Esophagus muscularis mucosa (tissue), 4 donors: ENCODE measurements around the gene NQO1. TPM values are rescaled to one million over a fixed set of nuclear protein-coding genes. Genes with fewer than 3 reads are reported as not detected.

ENCODE experiments used
- DNase-seq: peaks from one replicate; pipeline ENCODE4 v3.0.0-alpha.2; 2017; ENCODE audit errors: extremely low spot score
- H3K27ac ChIP-seq, 4 donors: fragments of 200-600 bp; sonication (generic); replicated peaks in 1 of 4; 1 replicate in 3 of 4; 2 replicates in 1 of 4; pipeline ENCODE4 v1.5.1; 2016 to 2019; ENCODE audit warnings: mild to moderate bottlenecking in 1 of 4
- H3K27me3 ChIP-seq, 4 donors: fragments of 200-600 bp; sonication (generic); one replicate each; pipeline versions ENCODE4 v1.5.1 to v1.6.0; 2016 to 2019
- H3K36me3 ChIP-seq, 4 donors: fragments of 200-600 bp; sonication (generic); one replicate each; pipeline ENCODE4 v1.5.1; 2016 to 2019
- H3K4me1 ChIP-seq, 4 donors: fragments of 200-600 bp; sonication (generic); one replicate each; pipeline ENCODE4 v1.5.1; 2016 to 2019
- H3K4me3 ChIP-seq, 4 donors: fragments of 200-600 bp; sonication (generic); 1 replicate in 2 of 4; 2 replicates in 2 of 4; pipeline ENCODE4 v1.5.1; 2016 to 2019; ENCODE audit warnings: mild to moderate bottlenecking in 4 of 4, moderate library complexity in 1 of 4
- H3K9me3 ChIP-seq, 4 donors: fragments of 200-600 bp; sonication (generic); 1 replicate in 3 of 4; 2 replicates in 1 of 4; pipeline ENCODE4 v1.5.1; 2016 to 2019
- EP300 ChIP-seq: sonication (generic); formaldehyde crosslinking; IDR thresholded peaks from one replicate; pipeline ENCODE4 v1.6.1; 2017; ENCODE audit warnings: antibody characterized with exemption
- POLR2A ChIP-seq: fragments of 450-650 bp; IDR thresholded peaks from one replicate; pipeline ENCODE4 v1.6.1; 2017; ENCODE audit warnings: antibody characterized with exemption, moderate library complexity, mild to moderate bottlenecking, low read depth
- POLR2AphosphoS5 ChIP-seq, 2 donors: sonication (generic); formaldehyde crosslinking; IDR thresholded peaks; one replicate each; pipeline ENCODE4 v1.6.1; 2017; ENCODE audit warnings: antibody characterized with exemption in 2 of 2
- WGBS: methylation state at CpG from one replicate; pipeline ENCODE4 v1.1.5; 2018; 5-methylcytosine and 5-hydroxymethylcytosine counted together
- intact Hi-C: fragments of 100-400 bp; cut with DNase I; formaldehyde crosslinking; loops from one replicate; pipeline ENCODE4 v1.15.1; 2023
- total RNA-seq, 4 donors: library from RNA; depleted of rRNA; stranded (reverse); fragments of >200 nt; gene quantifications; one replicate each; pipeline versions ENCODE4 v1.1.0 to v1.2.1, GENCODE V29; 2016
- TF ChIP-seq, protein P1 (sequence below), 3 experiments: fragments of 200-600 bp in 2 of 3; fragments of 450-650 bp in 1 of 3; sonication (generic) in 2 of 3; IDR thresholded peaks; one replicate each; pipeline ENCODE4 v1.5.1; 2017 to 2019; ENCODE audit warnings: antibody characterized with exemption in 3 of 3, mild to moderate bottlenecking in 2 of 3, moderate library complexity in 1 of 3

The NQO1 gene
- total RNA-seq, 4 donors from 2014 or later, result 54.5 to 114 (median 96.3) TPM

- peaks cover 23 to 81% (median 59%) of the 10 kb centered on the region in 4 donors for H3K36me3 ChIP-seq
- WGBS, result 95% methylated on average over 2 of the region's 2 CpGs
These were observed 37.8 kb downstream of the NQO1 start for GRCh38 chr16:69688589-69688988.

DNA sequence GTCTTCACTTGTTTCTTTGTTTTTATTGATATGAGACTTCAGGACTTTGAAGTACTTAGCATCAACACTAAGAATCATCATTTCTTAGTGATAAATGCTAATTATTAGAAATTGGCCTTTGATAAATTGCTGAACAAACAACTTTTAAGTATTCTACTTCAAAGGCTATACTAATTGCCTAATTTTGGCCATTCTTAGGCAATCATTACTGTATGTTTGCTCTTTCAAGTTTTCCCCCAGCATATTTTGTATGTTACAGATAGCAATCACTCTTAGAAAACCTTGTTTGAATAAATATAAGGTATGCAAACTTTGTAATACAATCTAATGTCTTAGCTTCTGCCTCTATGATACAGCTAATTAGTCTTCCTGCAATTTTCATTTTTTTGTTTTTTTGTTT lies 46.0 kb downstream of the NQO1 start:
- DNase-seq, result no peak
- TF ChIP-seq, protein P1, sequence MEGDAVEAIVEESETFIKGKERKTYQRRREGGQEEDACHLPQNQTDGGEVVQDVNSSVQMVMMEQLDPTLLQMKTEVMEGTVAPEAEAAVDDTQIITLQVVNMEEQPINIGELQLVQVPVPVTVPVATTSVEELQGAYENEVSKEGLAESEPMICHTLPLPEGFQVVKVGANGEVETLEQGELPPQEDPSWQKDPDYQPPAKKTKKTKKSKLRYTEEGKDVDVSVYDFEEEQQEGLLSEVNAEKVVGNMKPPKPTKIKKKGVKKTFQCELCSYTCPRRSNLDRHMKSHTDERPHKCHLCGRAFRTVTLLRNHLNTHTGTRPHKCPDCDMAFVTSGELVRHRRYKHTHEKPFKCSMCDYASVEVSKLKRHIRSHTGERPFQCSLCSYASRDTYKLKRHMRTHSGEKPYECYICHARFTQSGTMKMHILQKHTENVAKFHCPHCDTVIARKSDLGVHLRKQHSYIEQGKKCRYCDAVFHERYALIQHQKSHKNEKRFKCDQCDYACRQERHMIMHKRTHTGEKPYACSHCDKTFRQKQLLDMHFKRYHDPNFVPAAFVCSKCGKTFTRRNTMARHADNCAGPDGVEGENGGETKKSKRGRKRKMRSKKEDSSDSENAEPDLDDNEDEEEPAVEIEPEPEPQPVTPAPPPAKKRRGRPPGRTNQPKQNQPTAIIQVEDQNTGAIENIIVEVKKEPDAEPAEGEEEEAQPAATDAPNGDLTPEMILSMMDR (IDR thresholded peaks at IDR 0.05), result no peak
- TF ChIP-seq POLR2A, result no peak
- TF ChIP-seq POLR2AphosphoS5 (IDR thresholded peaks at IDR 0.05), result no peak
- TF ChIP-seq EP300, result no peak
- intact Hi-C loops, result no loop called here
- H3K36me3 ChIP-seq, result peaks cover 51 to 100% (median 79%) of the 10 kb centered on the region in 4 donors
- no peak overlapping the region for H3K4me3 ChIP-seq
- no peaks in the 10 kb centered on the region for H3K4me1 ChIP-seq
- H3K27ac ChIP-seq, result no peak overlapping the region
- H3K27me3 ChIP-seq, result no peaks in the 10 kb centered on the region
- H3K9me3 ChIP-seq, result no peaks in the 10 kb centered on the region

More at GRCh38 chr16:69688589-69688988, 37.8 kb downstream of the NQO1 start:
- TF ChIP-seq, protein P1 (IDR thresholded peaks at IDR 0.05), result no peak
- no peak for TF ChIP-seq POLR2AphosphoS5 (IDR thresholded peaks at IDR 0.05)
- TF ChIP-seq EP300, result no peak
- no peak for TF ChIP-seq POLR2A
- H3K9me3 ChIP-seq, result no peaks in the 10 kb centered on the region
- no peaks in the 10 kb centered on the region for H3K27me3 ChIP-seq
- DNase-seq, result no peak
- H3K4me1 ChIP-seq, result peaks cover 0 to 15% (median 14%) of the 10 kb centered on the region in 4 donors
- H3K27ac ChIP-seq, result no peak overlapping the region
- intact Hi-C loops, result no loop called here
- H3K4me3 ChIP-seq, result no peak overlapping the region

- H3K27ac ChIP-seq, result no peak overlapping the region
- no peak for DNase-seq
- intact Hi-C loops, result no loop called here
- H3K36me3 ChIP-seq, result peaks cover 25 to 83% (median 58%) of the 10 kb centered on the region in 4 donors
- no peaks in the 10 kb centered on the region for H3K27me3 ChIP-seq
- TF ChIP-seq POLR2AphosphoS5 (IDR thresholded peaks at IDR 0.05) (no peak), POLR2A (no peak), EP300 (no peak)
- TF ChIP-seq, protein P1 (IDR thresholded peaks at IDR 0.05), result no peak
- H3K4me3 ChIP-seq, result no peak overlapping the region
- H3K9me3 ChIP-seq, result no peaks in the 10 kb centered on the region
- WGBS, result 67% methylated on average over 3 of the region's 3 CpGs
- peaks cover 0 to 14% (median 9%) of the 10 kb centered on the region in 4 donors for H3K4me1 ChIP-seq
These were observed 53.2 kb downstream of the NQO1 start for GRCh38 chr16:69672998-69673713.

GRCh38 chr16:69672315-69672997 lies 53.9 kb downstream of the NQO1 start:
- no peak for DNase-seq
- no peak overlapping the region for H3K27ac ChIP-seq
- H3K27me3 ChIP-seq, result no peaks in the 10 kb centered on the region
- H3K36me3 ChIP-seq, result peaks cover 18 to 80% (median 53%) of the 10 kb centered on the region in 4 donors
- intact Hi-C loops, result no loop called here
- 93% methylated on average over 2 of the region's 2 CpGs for WGBS
- H3K4me3 ChIP-seq, result no peak overlapping the region
- no peaks in the 10 kb centered on the region for H3K9me3 ChIP-seq
- H3K4me1 ChIP-seq, result peaks cover 0 to 14% (median 9%) of the 10 kb centered on the region in 4 donors
- TF ChIP-seq, protein P1 (IDR thresholded peaks at IDR 0.05), result no peak
- TF ChIP-seq EP300, result no peak
- no peak for TF ChIP-seq POLR2A
